Measurements from ENCODE around the gene KANK4.

The KANK4 gene

DNA sequence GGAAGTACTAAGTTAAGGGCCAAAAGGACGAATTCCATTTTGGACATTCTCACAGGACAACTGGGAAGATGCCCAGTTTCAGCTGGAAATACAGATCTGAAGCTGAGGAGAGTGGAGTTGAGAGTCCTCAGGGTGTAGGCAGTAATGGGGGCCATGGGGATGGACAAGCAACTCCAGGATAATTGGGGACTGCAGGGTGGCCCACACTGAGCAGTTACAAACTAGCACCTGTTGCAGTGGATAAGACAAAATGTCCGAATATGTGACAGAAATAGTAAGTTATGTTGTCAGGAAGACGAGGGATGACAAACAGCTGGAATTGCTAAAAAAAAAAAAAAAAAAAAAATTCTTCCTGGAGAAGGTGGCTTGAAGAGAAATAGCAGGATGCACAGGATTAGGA lies 34.6 kb upstream of the KANK4 start:
- no peak overlapping the region for H3K4me2 ChIP-seq (ENCODE audit: low read length)
- H3K9ac ChIP-seq (ENCODE audit: low read depth, low read length), result no peak overlapping the region
- no peaks in the 10 kb centered on the region for H3K27me3 ChIP-seq (ENCODE audit: control insufficient read depth, insufficient read depth, low read length)
- H3K36me3 ChIP-seq (ENCODE audit: insufficient read depth, low read length), result no peaks in the 10 kb centered on the region
- no peaks in the 10 kb centered on the region for H3K9me3 ChIP-seq (replicated peaks; ENCODE audit: low read length)
- H3K4me1 ChIP-seq (ENCODE audit: control insufficient read depth, insufficient read depth, low read length), result peaks cover 5% of the 10 kb centered on the region
- H3K4me3 ChIP-seq (ENCODE audit: low read length), result no peak overlapping the region

DNA sequence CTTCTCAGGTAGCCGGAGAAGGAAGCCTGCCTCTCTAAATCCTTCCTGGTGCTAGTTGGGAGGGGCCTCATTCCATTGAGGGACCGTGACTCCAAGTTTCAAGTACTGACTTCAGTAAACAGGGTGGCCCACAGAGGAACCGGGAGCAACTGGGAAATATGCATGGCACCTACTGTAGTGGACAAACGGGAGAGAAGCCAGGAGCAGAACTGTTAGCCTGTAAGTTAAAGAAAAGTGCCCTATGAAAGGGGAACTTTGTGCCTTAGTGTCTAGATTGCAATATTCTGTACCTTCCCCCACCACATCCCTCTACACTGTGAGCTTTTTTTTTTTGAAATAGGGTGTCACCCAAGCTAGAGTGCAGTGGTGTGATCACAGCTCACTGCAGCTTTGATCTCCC lies 33.2 kb upstream of the KANK4 start:
- Histone ChIP-seq H3K4me2 (ENCODE audit: low read length) (no peak overlapping the region), H3K4me1 (ENCODE audit: control insufficient read depth, insufficient read depth, low read length) (peaks cover 5% of the 10 kb centered on the region), H3K36me3 (ENCODE audit: insufficient read depth, low read length) (no peaks in the 10 kb centered on the region), H3K9ac (ENCODE audit: low read depth, low read length) (no peak overlapping the region), H3K9me3 (replicated peaks; ENCODE audit: low read length) (no peaks in the 10 kb centered on the region), H3K27me3 (ENCODE audit: control insufficient read depth, insufficient read depth, low read length) (no peaks in the 10 kb centered on the region), H3K4me3 (ENCODE audit: low read length) (no peak overlapping the region)

DNA sequence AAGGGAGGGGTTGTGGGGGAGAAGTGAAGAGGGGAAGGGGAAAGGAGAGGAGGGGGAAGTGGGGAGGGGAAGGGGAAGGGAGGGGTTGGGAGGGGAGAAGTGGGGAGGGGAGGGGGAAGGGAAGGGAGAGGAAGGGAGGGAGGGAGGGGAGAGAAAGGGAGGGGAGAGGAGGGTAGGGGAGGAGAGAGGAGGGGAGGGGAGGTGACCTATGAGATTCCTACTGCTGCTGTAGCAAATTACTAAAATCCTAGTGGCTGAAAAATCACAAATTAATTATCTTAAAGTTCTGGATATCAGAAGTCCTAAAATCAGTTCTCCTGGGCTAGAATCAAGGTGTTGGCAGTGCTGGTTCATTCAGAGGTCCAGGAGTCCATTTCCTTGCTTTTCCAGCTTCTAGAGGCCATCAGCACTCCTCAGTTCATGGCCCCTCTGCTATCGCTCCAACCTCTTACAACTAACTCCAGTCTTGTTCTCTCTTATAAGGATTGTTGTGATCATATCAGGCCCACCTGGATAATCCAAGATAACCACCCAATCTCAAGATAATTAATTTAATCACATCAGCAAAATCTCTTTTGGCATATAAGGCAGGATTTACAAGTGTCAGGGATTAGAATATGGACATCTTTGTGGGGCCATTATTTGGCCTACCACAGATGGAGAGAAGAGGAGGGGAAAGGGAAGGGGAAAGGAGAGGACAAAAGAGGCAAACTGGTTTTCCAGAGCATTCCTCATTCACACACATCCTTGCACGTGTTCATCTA lies 30.4 kb upstream of the KANK4 start:
- H3K9me3 ChIP-seq (replicated peaks; ENCODE audit: low read length), result no peaks in the 10 kb centered on the region
- H3K36me3 ChIP-seq (ENCODE audit: insufficient read depth, low read length), result no peaks in the 10 kb centered on the region
- no peak overlapping the region for H3K4me2 ChIP-seq (ENCODE audit: low read length)
- H3K4me3 ChIP-seq (ENCODE audit: low read length), result no peak overlapping the region
- peaks cover 3% of the 10 kb centered on the region for H3K27me3 ChIP-seq (ENCODE audit: control insufficient read depth, insufficient read depth, low read length)
- no peaks in the 10 kb centered on the region for H3K4me1 ChIP-seq (ENCODE audit: control insufficient read depth, insufficient read depth, low read length)
- H3K9ac ChIP-seq (ENCODE audit: low read depth, low read length), result no peak overlapping the region

DNA sequence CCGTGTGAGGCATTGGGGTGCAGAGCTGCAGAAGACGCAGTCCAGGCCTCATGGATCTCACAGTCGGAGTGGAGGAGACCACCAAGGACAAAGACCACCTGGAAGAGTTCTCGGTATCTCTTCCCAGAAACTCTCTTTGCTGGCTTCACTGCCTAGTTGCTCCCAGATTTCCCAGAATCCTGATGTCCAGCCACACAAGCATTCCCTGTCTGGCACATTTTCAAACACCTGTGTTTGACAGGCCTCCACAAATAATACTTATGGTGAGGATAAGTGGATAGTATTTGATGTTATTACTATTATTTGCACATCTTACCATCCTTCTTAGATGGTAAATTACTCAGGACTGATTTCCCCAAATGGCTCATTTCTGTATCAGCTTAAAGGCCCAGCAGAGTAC lies 27.7 kb upstream of the KANK4 start:
- Histone ChIP-seq H3K4me1 (ENCODE audit: control insufficient read depth, insufficient read depth, low read length) (no peaks in the 10 kb centered on the region), H3K4me3 (ENCODE audit: low read length) (no peak overlapping the region), H3K36me3 (ENCODE audit: insufficient read depth, low read length) (no peaks in the 10 kb centered on the region), H3K27me3 (ENCODE audit: control insufficient read depth, insufficient read depth, low read length) (peaks cover 9% of the 10 kb centered on the region), H3K9me3 (replicated peaks; ENCODE audit: low read length) (no peaks in the 10 kb centered on the region), H3K4me2 (ENCODE audit: low read length) (no peak overlapping the region), H3K9ac (ENCODE audit: low read depth, low read length) (no peak overlapping the region)

DNA sequence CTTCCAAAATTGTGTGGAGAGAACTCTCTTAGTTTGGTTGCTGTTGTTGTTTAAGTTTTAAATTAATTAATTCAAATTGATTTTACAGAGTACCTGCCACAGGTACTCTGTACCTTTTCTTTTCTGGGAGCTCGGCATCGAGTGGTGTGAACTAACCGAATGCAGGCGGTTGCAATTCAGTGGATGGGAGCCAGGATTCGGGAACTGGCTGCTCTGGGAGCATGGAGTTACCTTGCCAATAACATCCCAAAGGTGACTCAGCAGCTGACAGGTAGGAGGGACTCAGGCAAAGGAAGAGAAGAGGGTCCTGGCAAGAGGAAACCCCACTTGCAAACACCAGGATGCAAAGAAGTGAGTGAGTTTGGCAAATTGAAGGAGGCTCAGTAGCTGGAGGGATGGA lies 24.7 kb upstream of the KANK4 start:
- Histone ChIP-seq H3K4me3 (ENCODE audit: low read length) (no peak overlapping the region), H3K9me3 (replicated peaks; ENCODE audit: low read length) (no peaks in the 10 kb centered on the region), H3K9ac (ENCODE audit: low read depth, low read length) (no peak overlapping the region), H3K4me1 (ENCODE audit: control insufficient read depth, insufficient read depth, low read length) (no peaks in the 10 kb centered on the region), H3K36me3 (ENCODE audit: insufficient read depth, low read length) (no peaks in the 10 kb centered on the region), H3K4me2 (ENCODE audit: low read length) (no peak overlapping the region), H3K27me3 (ENCODE audit: control insufficient read depth, insufficient read depth, low read length) (peaks cover 9% of the 10 kb centered on the region)

DNA sequence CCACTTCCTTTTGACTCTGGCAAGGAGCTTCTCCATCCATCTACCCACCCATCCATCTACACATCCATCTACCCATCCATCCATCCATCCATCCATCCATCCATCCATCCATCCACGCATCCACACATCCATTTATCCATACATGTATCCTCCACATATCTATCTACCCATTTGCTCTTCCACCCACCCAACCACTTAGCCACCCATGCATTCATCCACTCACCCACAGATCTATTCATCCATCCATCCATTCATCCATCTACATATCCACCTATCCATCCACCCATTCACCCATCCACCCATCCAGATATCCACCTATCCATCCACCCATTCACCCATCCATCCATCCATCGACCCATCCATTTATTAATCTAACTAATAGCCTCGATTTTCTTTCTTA lies 23.0 kb upstream of the KANK4 start:
- Histone ChIP-seq H3K9ac (ENCODE audit: low read depth, low read length) (no peak overlapping the region), H3K4me1 (ENCODE audit: control insufficient read depth, insufficient read depth, low read length) (no peaks in the 10 kb centered on the region), H3K27me3 (ENCODE audit: control insufficient read depth, insufficient read depth, low read length) (peaks cover 9% of the 10 kb centered on the region), H3K9me3 (replicated peaks; ENCODE audit: low read length) (no peaks in the 10 kb centered on the region), H3K36me3 (ENCODE audit: insufficient read depth, low read length) (no peaks in the 10 kb centered on the region), H3K4me2 (ENCODE audit: low read length) (no peak overlapping the region), H3K4me3 (ENCODE audit: low read length) (no peak overlapping the region)

DNA sequence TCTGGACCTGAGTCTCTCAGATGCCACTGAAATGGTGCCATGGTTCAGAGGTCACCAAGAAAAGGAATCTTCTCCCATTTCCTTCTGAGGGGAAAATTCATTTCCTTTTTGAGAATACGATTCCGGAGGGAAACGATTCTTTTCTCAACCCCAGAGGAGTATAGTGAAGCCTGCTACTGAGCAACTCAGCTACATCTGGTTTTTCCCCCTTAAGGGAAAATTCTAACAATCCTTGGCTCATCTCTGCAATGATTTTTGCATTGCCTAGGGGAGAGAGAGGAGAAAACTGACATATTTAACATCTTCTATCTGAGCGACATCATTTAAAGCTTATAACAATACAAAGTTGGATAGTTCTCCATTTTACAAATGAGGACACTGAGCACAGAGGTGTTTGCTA lies 22.4 kb upstream of the KANK4 start:
- Histone ChIP-seq H3K36me3 (ENCODE audit: insufficient read depth, low read length) (no peaks in the 10 kb centered on the region), H3K9me3 (replicated peaks; ENCODE audit: low read length) (no peaks in the 10 kb centered on the region), H3K27me3 (ENCODE audit: control insufficient read depth, insufficient read depth, low read length) (peaks cover 9% of the 10 kb centered on the region), H3K4me1 (ENCODE audit: control insufficient read depth, insufficient read depth, low read length) (no peaks in the 10 kb centered on the region), H3K4me3 (ENCODE audit: low read length) (no peak overlapping the region), H3K9ac (ENCODE audit: low read depth, low read length) (no peak overlapping the region), H3K4me2 (ENCODE audit: low read length) (no peak overlapping the region)

DNA sequence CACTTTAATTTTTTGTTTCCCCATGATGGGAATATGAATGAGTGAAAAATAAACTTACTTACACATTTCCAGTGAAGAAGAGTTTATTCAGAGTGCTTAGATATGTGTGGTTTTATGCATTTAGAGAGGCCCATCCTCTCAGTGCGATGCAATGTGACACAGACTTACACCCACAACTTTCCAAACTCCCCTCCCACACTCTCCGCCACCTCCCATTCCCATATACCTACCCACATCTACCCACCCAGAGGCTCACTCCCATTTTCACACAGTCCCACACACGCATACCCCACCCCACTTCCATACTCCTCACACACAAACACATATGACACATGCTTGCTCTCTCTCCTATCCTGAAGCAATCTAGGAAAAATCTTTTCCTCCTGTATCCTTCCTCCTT lies 21.9 kb upstream of the KANK4 start:
- H3K4me3 ChIP-seq (ENCODE audit: low read length), result no peak overlapping the region
- H3K4me2 ChIP-seq (ENCODE audit: low read length), result no peak overlapping the region
- H3K36me3 ChIP-seq (ENCODE audit: insufficient read depth, low read length), result no peaks in the 10 kb centered on the region
- H3K4me1 ChIP-seq (ENCODE audit: control insufficient read depth, insufficient read depth, low read length), result no peaks in the 10 kb centered on the region
- peaks cover 9% of the 10 kb centered on the region for H3K27me3 ChIP-seq (ENCODE audit: control insufficient read depth, insufficient read depth, low read length)
- no peaks in the 10 kb centered on the region for H3K9me3 ChIP-seq (replicated peaks; ENCODE audit: low read length)
- H3K9ac ChIP-seq (ENCODE audit: low read depth, low read length), result no peak overlapping the region

DNA sequence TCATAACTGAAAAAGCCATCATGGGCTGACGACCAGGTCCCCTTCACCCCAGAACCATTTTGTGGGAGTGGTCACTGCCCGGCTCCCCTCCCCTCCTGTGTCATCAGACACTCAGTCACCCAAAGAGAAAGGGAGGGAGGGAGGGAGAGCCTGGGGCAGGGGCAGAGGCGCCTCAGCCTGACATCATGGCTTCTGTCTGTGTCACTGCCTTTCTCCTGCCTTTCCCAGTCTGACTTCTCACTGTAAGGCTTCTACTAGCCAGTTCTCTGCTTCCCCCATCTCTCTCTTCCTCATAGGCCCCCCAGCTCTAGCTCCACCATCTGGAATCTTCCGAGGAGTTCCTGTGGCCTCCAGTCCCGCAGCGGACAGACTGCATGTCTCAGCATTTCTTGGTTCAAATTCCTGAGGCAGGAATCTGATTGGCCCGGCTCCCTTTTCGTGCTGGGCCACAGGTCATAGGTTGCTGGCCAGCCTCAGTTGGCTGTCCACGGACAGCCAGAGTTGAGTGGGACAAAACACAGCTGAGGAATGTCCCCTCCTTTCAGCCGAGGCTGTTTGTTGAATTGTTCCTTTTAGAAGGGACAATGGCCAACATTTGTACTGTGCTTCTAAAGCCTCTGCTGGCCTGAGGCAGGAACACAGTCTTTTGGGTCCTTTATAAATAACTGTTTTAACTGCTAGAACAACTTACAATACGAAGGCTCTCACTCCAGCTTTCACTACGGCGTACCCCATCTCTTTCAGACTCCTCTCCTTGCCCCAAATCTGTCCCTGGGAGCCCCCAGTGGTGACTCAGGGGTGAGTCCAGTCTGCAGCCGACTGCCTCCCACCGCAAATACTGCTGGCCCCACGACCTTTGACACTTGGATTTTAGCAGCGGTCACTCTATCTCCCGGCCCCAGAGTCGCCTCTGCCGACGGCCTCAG lies 18.7 kb upstream of the KANK4 start:
- Histone ChIP-seq H3K9me3 (replicated peaks; ENCODE audit: low read length) (no peaks in the 10 kb centered on the region), H3K27me3 (ENCODE audit: control insufficient read depth, insufficient read depth, low read length) (no peaks in the 10 kb centered on the region), H3K4me1 (ENCODE audit: control insufficient read depth, insufficient read depth, low read length) (no peaks in the 10 kb centered on the region), H3K4me3 (ENCODE audit: low read length) (no peak overlapping the region), H3K9ac (ENCODE audit: low read depth, low read length) (no peak overlapping the region), H3K36me3 (ENCODE audit: insufficient read depth, low read length) (no peaks in the 10 kb centered on the region), H3K4me2 (ENCODE audit: low read length) (no peak overlapping the region)

DNA sequence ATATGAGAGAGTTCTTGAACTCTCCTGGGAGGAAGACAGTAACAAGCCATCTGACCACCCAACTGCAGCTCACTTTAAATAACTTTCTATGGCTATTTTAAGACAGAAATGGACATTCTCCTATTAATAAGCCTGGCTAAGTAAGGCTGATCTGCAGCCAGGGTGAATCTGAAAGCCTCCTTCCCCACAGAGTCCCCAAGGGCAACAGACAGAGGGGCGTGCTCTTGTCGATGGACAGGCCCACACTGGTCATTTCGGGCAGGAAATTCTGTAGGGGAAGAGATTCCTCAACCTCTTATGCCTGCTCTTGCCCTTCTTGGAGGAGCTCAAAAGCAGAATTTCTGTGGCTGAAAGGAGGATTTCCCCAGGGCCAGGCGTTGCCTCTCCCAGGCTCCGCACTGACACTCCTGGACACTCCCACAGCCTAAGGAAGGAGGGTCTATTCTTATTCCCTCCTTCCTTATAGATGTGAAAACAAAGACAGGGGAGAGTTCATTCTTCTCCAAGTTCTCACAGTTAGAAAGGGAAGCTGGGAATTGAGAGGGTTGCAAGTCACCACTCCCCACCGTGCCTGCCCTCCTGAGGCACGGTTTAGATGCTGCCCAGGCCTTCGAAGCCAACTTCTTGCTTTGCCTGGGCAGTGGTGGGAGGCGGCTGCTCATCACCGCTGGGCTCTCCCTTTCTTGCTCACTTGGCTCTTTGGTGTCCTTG lies 17.9 kb upstream of the KANK4 start:
- Histone ChIP-seq H3K36me3 (ENCODE audit: insufficient read depth, low read length) (no peaks in the 10 kb centered on the region), H3K4me1 (ENCODE audit: control insufficient read depth, insufficient read depth, low read length) (no peaks in the 10 kb centered on the region), H3K9me3 (replicated peaks; ENCODE audit: low read length) (no peaks in the 10 kb centered on the region), H3K4me3 (ENCODE audit: low read length) (no peak overlapping the region), H3K27me3 (ENCODE audit: control insufficient read depth, insufficient read depth, low read length) (no peaks in the 10 kb centered on the region), H3K9ac (ENCODE audit: low read depth, low read length) (no peak overlapping the region), H3K4me2 (ENCODE audit: low read length) (no peak overlapping the region)

DNA sequence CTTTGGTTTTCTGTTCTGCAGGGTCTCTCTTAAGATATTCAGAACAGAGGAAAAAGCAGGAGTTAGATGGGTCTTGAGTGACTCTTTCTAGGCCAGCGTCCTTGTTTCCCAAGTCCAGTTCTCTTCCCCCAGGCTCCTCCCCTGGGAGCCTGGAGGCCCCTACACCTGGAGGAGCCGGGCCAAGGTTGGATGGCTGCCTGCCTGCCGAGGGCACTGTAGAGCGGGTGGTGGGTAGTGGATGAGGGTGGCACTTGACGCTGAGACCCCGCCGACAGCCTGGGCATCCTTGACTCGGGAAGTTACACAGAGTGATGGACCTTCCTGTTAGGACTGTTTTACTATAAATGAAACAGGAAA lies 17.4 kb upstream of the KANK4 start:
- Histone ChIP-seq H3K4me2 (ENCODE audit: low read length) (no peak overlapping the region), H3K9ac (ENCODE audit: low read depth, low read length) (no peak overlapping the region), H3K27me3 (ENCODE audit: control insufficient read depth, insufficient read depth, low read length) (no peaks in the 10 kb centered on the region), H3K36me3 (ENCODE audit: insufficient read depth, low read length) (no peaks in the 10 kb centered on the region), H3K4me3 (ENCODE audit: low read length) (no peak overlapping the region), H3K4me1 (ENCODE audit: control insufficient read depth, insufficient read depth, low read length) (no peaks in the 10 kb centered on the region), H3K9me3 (replicated peaks; ENCODE audit: low read length) (no peaks in the 10 kb centered on the region)
